Right ventricle myocardium inferior (tissue), 1 donor: ENCODE results near the gene SDE2. TPM values are rescaled to one million over a fixed set of nuclear protein-coding genes. Genes with fewer than 3 reads are reported as not detected.
"Not testable (repeated sequence)": the region's sequence is repeated elsewhere in the genome, so short reads cannot be mapped to it uniquely, and the experiment has no call there.

Experiments
- ATAC-seq: fragments of 200-7000 bp; cut with Tn5 transposase; one replicate; pipeline ENCODE4 v1.9.1; 2020; ENCODE audit warnings: mild to moderate bottlenecking, moderate library complexity
- DNase-seq: peaks from one replicate; pipeline ENCODE4 v3.0.0; 2021; ENCODE audit errors: missing footprints
- intact Hi-C: fragments of 100-400 bp; cut with DNase I; formaldehyde crosslinking; loops from one replicate; pipeline ENCODE4 v1.11.0; 2022
- total RNA-seq: library from RNA; stranded (reverse); fragmentation: NEBNext Ultra II Directional; extraction: Animal tissue kit (Norgen Biotek cat#: 25700); gene quantifications from one replicate; pipeline ENCODE4 v1.2.1, GENCODE V29; 2021
- donor health status: DM: no; HTN: yes; CAD: no; lungs with severe emphysema.

Gene SDE2
- total RNA-seq, 1 donor from 2014 or later = 11.7 TPM

- intact Hi-C loops, ATAC-seq, DNase-seq: not testable (repeated sequence)
Observed at GRCh38 chr1:225936086-225936485, 63.1 kb downstream of the SDE2 start.

DNA sequence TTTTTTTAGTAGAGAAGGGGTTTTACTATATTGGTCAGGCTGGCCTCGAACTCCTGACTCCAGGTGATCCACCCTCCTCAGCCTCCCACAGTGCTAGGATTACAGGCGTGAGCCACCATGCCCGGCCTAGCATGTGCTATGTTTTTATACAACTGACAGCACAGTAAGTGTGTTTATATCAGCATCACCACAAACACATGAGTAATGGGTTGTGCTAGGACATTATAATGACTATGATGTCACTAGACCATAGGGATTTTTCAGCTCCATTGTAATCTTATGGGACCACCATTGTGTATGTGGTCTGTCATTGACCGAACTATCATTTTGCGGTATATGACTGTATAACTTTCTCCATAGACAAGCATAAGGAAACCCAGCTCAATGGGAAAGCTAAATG lies 64.4 kb downstream of the SDE2 start:
- ATAC-seq (no peak), DNase-seq (no peak)
- intact Hi-C loops = no loop called here

- no peak for ATAC-seq
- intact Hi-C loops = no loop called here
- no peak for DNase-seq
Observed at GRCh38 chr1:225933072-225933471, 66.1 kb downstream of the SDE2 start.

Other genes with a start within 250 kb of the SDE2 start
- 192 TPM for gene SRP9, start 221.5 kb downstream of the SDE2 start, total RNA-seq
- gene EPHX1, start 189.2 kb downstream of the SDE2 start, total RNA-seq = 76.0 TPM
- gene TMEM63A, start 117.0 kb downstream of the SDE2 start, total RNA-seq = 30.6 TPM
- not detected for gene LEFTY1, start 110.2 kb downstream of the SDE2 start, total RNA-seq
- gene PYCR2, start 75.1 kb downstream of the SDE2 start, total RNA-seq = 58.6 TPM
- 0.19 TPM for gene LEFTY2, start 58.1 kb downstream of the SDE2 start, total RNA-seq
- gene H3-3A, start 63.4 kb upstream of the SDE2 start, total RNA-seq = 348 TPM
- gene ACBD3, start 187.4 kb upstream of the SDE2 start, total RNA-seq = 27.4 TPM
- gene MIXL1, start 224.3 kb upstream of the SDE2 start, total RNA-seq = not detected